NCI-H2081 (cell line): Measurements from ENCODE around the gene CNGB1.
"Not testable (repeated sequence)": the region's sequence is repeated elsewhere in the genome, so short reads cannot be mapped to it uniquely, and the experiment has no call there.

ENCODE experiments used
- DNase-seq, 2 experiments: peaks; one replicate each; lab custom pipeline; 2025; lab: John Stamatoyannopoulos, UW

CNGB1 gene

GRCh38 chr16:57926041-57926440 is 44.9 kb downstream of the CNGB1 start:
- no peak for DNase-seq

DNA sequence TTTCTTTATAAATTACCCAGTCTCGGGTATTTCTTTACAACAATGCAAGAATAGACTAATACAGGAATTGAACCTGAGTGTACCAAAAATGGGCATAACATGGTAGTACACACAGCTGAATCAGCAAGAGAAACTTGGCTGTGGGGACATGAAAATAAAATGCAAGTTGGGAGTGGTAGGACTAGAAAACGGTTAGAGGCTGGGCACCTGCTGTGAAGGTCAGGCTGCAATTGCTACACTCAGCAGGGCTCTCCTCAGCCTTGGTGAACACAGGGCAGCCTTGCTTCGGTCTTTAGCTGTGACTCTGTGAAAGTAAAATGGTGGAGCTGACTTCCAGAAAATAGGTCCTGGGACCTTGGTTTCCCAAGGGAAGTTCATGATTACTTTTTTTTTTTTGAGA is 45.6 kb downstream of the CNGB1 start:
- no peak for DNase-seq

GRCh38 chr16:57924514-57924913 is 46.4 kb downstream of the CNGB1 start:
- DNase-seq = no peak

DNA sequence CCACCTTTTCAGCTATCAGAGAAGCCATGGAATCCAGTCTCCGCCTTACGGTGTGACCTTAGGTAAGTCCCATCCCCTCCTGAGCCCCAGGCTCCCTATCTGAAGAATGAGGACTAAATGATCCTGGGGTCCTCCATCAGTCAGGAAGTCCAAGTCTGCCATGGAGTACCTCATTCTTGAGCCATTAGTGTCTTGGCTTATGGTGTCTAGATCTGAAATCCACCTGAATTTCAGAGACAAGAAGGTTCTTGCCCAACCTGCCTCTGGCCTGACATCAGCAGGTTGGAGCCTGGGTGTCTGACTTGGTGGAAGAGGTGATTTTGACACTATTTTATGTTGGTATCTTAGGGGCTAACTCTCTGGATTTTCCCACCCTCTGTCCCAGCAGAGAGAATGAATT is 47.1 kb downstream of the CNGB1 start:
- DNase-seq = no peak

- no peak for DNase-seq
Measured at GRCh38 chr16:57923418-57923817, 47.5 kb downstream of the CNGB1 start.

DNA sequence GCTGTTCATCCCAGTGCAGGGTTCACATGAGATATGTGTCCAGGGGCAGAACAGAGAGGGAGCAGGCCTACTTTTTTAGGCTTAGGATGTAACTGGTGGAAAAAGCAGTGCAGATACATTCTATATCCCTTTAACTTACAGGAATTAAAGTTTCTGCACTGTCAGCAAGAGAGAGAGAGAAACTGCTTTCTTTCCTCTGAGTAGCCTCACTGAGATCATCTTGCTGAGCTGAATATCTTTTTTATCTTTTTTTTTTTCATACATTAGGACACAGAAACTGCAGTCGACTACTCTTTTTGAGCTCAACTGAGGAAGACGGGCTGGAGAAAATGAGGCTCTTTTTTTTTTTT is 50.1 kb downstream of the CNGB1 start:
- no peak for DNase-seq

DNA sequence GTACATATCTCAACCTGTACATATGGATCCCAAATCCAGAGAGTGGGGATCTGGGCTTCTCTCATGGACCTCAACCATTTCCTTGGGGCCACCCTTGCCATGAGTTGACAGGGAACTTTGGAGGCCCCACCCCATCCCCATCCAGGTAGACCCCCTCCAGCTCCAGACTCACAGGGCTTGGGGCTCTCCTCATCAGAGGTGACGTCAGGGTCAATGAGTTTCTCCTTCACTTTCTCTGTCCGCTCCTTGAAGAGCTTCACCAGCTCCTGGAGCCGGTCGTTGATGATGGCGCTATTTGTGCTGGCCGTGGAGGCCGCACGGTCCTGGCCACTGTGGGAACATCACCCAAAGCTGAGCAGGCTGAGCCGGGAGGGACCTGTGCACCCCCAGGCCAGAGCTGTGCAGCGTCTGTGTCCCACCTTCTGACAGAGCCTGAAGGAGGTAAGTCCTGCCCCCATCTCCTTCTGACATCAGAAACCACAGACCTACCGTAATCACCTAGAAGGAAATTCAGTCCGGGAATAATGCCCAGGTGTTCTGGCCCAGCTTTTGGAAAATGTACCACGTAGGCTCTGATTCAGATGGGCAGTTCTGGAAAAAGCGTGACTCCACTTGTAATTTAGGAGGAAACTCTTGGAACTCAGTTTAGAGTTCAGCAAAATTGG is 50.6 kb downstream of the CNGB1 start:
- no peak for DNase-seq

DNA sequence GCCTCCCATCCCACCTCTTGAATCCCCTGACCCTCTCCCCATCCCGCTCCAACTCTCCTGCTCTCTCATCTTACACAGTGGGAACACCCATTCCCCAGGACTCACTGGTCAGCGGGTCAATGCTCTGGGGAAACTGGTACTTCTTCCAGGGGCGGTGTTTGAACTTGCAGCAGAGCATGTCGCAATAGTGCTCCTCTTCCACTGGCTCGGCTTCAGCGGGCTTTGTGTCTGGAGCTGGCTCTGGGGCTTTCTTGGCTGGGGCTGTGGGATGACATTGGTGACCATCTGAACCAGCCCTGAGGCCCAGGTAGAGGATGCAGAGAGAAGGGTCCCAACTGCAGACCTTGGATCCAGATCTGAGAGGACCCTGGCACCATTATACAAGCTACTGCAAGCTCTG is 51.9 kb downstream of the CNGB1 start:
- DNase-seq = no peak

- DNase-seq = no peak
Measured at GRCh38 chr16:57918444-57918843, 52.5 kb downstream of the CNGB1 start.

- DNase-seq = not testable (repeated sequence)
Measured at GRCh38 chr16:57917929-57918328, 53.0 kb downstream of the CNGB1 start.

GRCh38 chr16:57917489-57917888 is 53.4 kb downstream of the CNGB1 start:
- DNase-seq = not testable (repeated sequence)

- DNase-seq = no peak
Measured at GRCh38 chr16:57916735-57917438, 54.0 kb downstream of the CNGB1 start.

- DNase-seq = no peak
Measured at GRCh38 chr16:57915811-57916488, 55.0 kb downstream of the CNGB1 start.

- no peak for DNase-seq
Measured at GRCh38 chr16:57915267-57915666, 55.7 kb downstream of the CNGB1 start.

DNA sequence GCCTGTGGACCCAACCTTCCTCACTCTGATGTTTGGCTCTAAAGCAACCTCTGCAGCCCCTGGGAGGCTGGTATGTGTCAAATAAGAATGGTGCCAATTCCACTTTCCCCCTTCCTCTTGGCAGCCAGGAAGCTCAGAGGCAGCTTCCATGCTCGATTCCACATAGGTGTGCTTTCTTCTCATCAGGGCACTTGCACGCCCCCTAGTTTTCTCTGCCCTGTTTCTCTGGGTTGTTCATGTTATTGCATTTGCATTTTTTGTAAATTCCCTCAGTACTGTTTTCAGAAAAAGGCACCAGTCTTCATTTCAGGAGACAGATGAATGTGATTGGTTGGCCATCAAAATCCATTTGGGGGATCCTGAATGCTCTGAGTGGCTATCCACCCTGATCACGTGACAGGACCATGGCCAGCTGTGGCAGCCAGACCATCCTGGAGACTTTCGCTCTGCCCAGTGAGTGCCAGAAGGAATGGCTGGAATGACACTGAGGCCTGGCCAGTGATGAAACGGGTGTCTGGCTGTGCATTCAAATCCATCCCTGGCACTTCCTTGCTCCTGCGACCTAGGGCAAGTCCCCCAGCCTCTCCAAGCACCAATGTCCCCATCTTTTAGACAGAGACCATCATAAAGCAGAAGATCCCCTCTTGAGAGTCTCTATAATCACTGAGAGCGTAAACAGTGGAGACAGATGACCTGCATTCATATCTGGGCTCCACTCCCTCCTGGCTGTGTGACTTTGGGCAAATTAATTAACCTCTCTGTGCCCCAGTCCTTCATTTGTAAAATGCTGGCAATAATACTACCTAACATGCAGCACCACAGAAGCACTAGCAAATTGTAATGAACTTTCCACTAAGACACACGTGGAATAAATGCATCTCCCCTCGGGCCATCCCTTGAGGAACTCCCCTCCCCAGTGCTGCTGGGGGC is 56.4 kb downstream of the CNGB1 start:
- no peak for DNase-seq

- DNase-seq = no peak
Measured at GRCh38 chr16:57912529-57913260, 58.2 kb downstream of the CNGB1 start.

- no peak for DNase-seq
Measured at GRCh38 chr16:57911743-57912142, 59.2 kb downstream of the CNGB1 start.

GRCh38 chr16:57910696-57911095 is 60.2 kb downstream of the CNGB1 start:
- no peak for DNase-seq

DNA sequence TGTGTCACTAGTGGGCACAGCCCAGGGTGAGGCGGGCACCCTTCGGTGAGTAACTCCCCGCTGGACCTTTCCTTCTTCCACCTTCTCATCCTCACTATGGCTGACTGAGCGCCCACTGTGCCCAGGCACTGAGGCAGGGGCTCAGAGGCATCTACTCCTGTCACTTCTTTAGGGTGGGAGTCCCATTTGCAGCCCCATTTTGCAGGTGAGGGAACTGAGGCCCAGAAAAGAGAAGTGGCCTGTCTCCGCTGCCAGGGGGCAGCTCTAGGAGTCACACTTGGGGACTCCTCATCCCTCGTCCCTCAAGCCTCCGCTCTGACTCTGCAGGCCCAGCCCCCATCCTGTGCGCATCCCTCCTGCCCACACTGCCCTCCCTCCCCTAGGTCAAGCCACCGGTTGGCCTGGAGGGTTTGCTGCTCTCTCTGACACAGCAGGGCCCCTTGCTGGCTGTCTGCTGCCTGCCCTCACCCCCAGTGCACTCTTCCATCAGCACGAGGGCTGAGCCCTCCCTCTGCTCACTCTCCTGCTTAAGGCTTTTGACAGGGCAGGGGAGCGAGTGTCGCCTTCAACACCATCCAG is 62.4 kb downstream of the CNGB1 start:
- DNase-seq = no peak

GRCh38 chr16:57906382-57907316 is 64.3 kb downstream of the CNGB1 start:
- no peak for DNase-seq
